GM19463 (cell line): ENCODE results near the gene CLPSL1.
"Not testable (repeated sequence)": the region's sequence is repeated elsewhere in the genome, so short reads cannot be mapped to it uniquely, and the experiment has no call there.

Source experiments
- ATAC-seq: cut with Tn5 transposase; IDR thresholded peaks from one replicate; pipeline ENCODE4 v1.9.1; 2021; ENCODE audit warnings: mild to moderate bottlenecking, moderate library complexity; ENCODE audit not compliant: unreplicated experiment

CLPSL1 gene

GRCh38 chr6:35780719-35781118, at the start of gene CLPSL1:
Gene CLPSL1, plus strand, starts transcription at chr6:35781019. Its CDS starts 92 bp downstream, at chr6:35781111.
- no peak for ATAC-seq

- ATAC-seq: peak; percentile 44
These were observed 49.4 kb upstream of the CLPSL1 start for GRCh38 chr6:35731414-35731735.

GRCh38 chr6:35731736-35732532, 48.9 kb upstream of the CLPSL1 start:
- peak; percentile 45 for ATAC-seq

- ATAC-seq: no peak
These were observed 47.2 kb upstream of the CLPSL1 start for GRCh38 chr6:35733633-35734032.

GRCh38 chr6:35734319-35734718, 46.5 kb upstream of the CLPSL1 start:
- ATAC-seq: not testable (repeated sequence)

GRCh38 chr6:35735452-35735851, 45.4 kb upstream of the CLPSL1 start:
- ATAC-seq: no peak

GRCh38 chr6:35736253-35736894, 44.4 kb upstream of the CLPSL1 start:
- no peak for ATAC-seq

- ATAC-seq: no peak
These were observed 43.8 kb upstream of the CLPSL1 start, which contains the start of gene ARMC12 for GRCh38 chr6:35736982-35737412. Gene ARMC12, plus strand, starts transcription at chr6:35737032. Its CDS starts 77 bp downstream, at chr6:35737109.

- no peak for ATAC-seq
These were observed 43.2 kb upstream of the CLPSL1 start for GRCh38 chr6:35737413-35738211.

GRCh38 chr6:35739645-35740524, 40.9 kb upstream of the CLPSL1 start:
- no peak for ATAC-seq

GRCh38 chr6:35742842-35743241, 38.0 kb upstream of the CLPSL1 start:
- ATAC-seq: no peak

- ATAC-seq: no peak
These were observed 35.3 kb upstream of the CLPSL1 start for GRCh38 chr6:35745509-35745908.

- ATAC-seq: no peak
These were observed 34.3 kb upstream of the CLPSL1 start for GRCh38 chr6:35746516-35746915.

- ATAC-seq: no peak
These were observed 32.9 kb upstream of the CLPSL1 start for GRCh38 chr6:35747877-35748276.

- ATAC-seq: no peak
These were observed 30.3 kb upstream of the CLPSL1 start for GRCh38 chr6:35750557-35750956.

- no peak for ATAC-seq
These were observed 29.2 kb upstream of the CLPSL1 start for GRCh38 chr6:35751594-35751993.

- ATAC-seq: no peak
These were observed 28.5 kb upstream of the CLPSL1 start for GRCh38 chr6:35752330-35752729.

GRCh38 chr6:35754452-35755277, 26.2 kb upstream of the CLPSL1 start:
- ATAC-seq: no peak

- ATAC-seq: no peak
These were observed 25.4 kb upstream of the CLPSL1 start for GRCh38 chr6:35755278-35755924.
